ENCODE measurements around the gene CRELD2. TPM values are rescaled to one million over a fixed set of nuclear protein-coding genes. Genes with fewer than 3 reads are reported as not detected.

Gene CRELD2
- total and polyA plus RNA-seq, 2 of the 8 experiments (the other 6 are each of a cell fraction or from before 2014, with no cell fraction given): 24.5 to 36.6 TPM

DNA sequence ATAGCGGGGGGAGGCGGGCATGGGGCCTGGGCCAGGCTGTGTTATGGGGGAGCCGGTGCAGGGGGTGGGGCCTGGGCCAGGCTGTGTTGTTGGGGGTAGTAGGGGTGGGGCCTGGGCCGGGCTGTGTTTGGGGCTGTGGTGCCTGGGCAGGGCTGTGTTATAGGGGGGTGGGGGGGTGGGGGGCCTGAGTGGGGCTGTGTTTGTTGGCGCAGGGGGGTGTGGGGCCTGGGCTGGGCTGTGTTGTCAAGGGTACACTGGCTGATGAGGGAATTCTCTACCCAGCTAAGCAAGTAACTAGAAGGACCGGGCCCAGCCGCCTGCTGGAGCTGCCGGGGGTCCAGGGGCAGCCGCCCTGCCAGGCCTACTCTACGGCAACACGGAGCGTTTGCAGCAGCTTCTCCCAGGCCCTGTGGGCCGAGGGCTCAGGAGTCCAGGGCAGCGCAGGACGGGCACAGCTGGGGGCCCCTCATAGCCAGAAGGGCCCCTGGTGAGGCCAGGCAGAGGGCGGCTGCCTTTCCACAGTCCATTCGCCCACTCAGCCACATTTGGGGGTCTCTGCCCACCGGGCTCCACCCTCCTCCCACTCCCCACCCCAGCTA, 32.1 kb downstream of the CRELD2 start:
- no peak overlapping the region for H3K27ac ChIP-seq (ENCODE audit: low read depth, low read length)
- H3K4ac ChIP-seq (replicated peaks; ENCODE audit: insufficient read length, low read depth, low read length): no peak overlapping the region
- POLR2A ChIA-PET (ENCODE audit: partially characterized antibody): interaction anchor here (0.9 to 2.3 kb wide), 4 partner anchors 8 to 288 kb away, joined by 3 to 9 read pairs (median 6); partner anchors contain the start of gene PIM3
- no peak for DNase-seq (ENCODE audit: low read depth in 1 of 2, low spot score in 2 of 2)
- H2AK5ac ChIP-seq (ENCODE audit: low read depth, low read length): 0 out of 2 replicates have a peak overlapping the region, but pooled peaks have one; percentile 39
- no peaks in the 10 kb centered on the region for H3K79me2 ChIP-seq (ENCODE audit: control insufficient read depth in 1 of 2, insufficient read depth in 2 of 2, low read length in 2 of 2)
- H2BK15ac ChIP-seq (ENCODE audit: low read length): no peak overlapping the region
- no peak overlapping the region for H4K8ac ChIP-seq (ENCODE audit: extremely low read depth, insufficient read depth, low read length)
- H3K9ac ChIP-seq (replicated peaks in 1 of 4; ENCODE audit: extremely low read depth in 1 of 4, low read depth in 3 of 4, low read length in 3 of 4): no peak overlapping the region
- H3K9me3 ChIP-seq (ENCODE audit: insufficient read depth in 2 of 2, low read depth in 1 of 2, low read length in 1 of 2): no peaks in the 10 kb centered on the region
- H3K36me3 ChIP-seq (ENCODE audit: control insufficient read depth in 2 of 4, insufficient read depth in 4 of 4, low read length in 3 of 4): no peaks in the 10 kb centered on the region
- H3K4me3 ChIP-seq (ENCODE audit: extremely low read depth in 1 of 4, insufficient read depth in 2 of 4, low read depth in 3 of 4, low read length in 4 of 4): no peak overlapping the region
- H2BK5ac ChIP-seq (ENCODE audit: low read depth, low read length): no peak overlapping the region; the same call in 1 of the 2 replicates
- CTCF ChIA-PET (ENCODE audit: partially characterized antibody): interaction anchor here (1.5 to 2.4 kb wide), 3 partner anchors 17 to 80 kb away, joined by 4 to 8 read pairs (median 5); no protein-coding TSS in a partner anchor
- WGBS, 2 experiments (ENCODE audit: extremely low coverage in 1 of 2, insufficient coverage in 1 of 2, insufficient read length in 1 of 2, insufficient replicate concordance in 2 of 2, low coverage in 1 of 2, low lambda C conversion rate in 2 of 2, missing lambda C conversion rate in 1 of 2): 91% methylated on average over 13 of the region's 18 CpGs; no CpG with 5 or more reads in 1 of the 2 experiments
- no peak overlapping the region for H2BK20ac ChIP-seq (ENCODE audit: low read length)
- no peak overlapping the region for H3K23ac ChIP-seq (ENCODE audit: insufficient read length)
- H3K27me3 ChIP-seq (replicated peaks in 1 of 4; ENCODE audit: control insufficient read depth in 3 of 4, extremely low read depth in 1 of 4, insufficient read depth in 3 of 4, low read length in 3 of 4): no peaks in the 10 kb centered on the region
- H2BK120ac ChIP-seq (replicated peaks; ENCODE audit: low read depth, low read length): no peak overlapping the region
- H3K4me2 ChIP-seq (ENCODE audit: insufficient read depth in 1 of 2, low read depth in 2 of 2, low read length in 2 of 2): no peak overlapping the region
- no peak overlapping the region for H4K91ac ChIP-seq (replicated peaks; ENCODE audit: insufficient read length, low read length)
- no peak overlapping the region for H4K5ac ChIP-seq (ENCODE audit: insufficient read length, low read depth, low read length)
- no peak for FAIRE-seq
- H2BK12ac ChIP-seq (ENCODE audit: low read depth, low read length): no peak overlapping the region
- no peak overlapping the region for H3K56ac ChIP-seq (replicated peaks; ENCODE audit: insufficient read length, low read depth, low read length)
- H3K4me1 ChIP-seq (replicated peaks in 1 of 4; ENCODE audit: control insufficient read depth in 3 of 4, insufficient read depth in 4 of 4, low read length in 3 of 4): peaks cover 0 to 32% (median 17%) of the 10 kb centered on the region in 4 experiments; a peak in 5 of 7 replicates
- peaks cover 0 to 2% of the 10 kb centered on the region in 2 experiments for H4K20me1 ChIP-seq (replicated peaks in 1 of 2; ENCODE audit: control insufficient read depth in 1 of 2, insufficient read depth in 2 of 2, low read length in 2 of 2)
- H3K79me1 ChIP-seq (ENCODE audit: low read depth, low read length): no peaks in the 10 kb centered on the region
- H3K18ac ChIP-seq (ENCODE audit: extremely low read depth, low read length): no peak overlapping the region; the same call in 1 of the 2 replicates
- no peaks in the 10 kb centered on the region for H3K23me2 ChIP-seq (ENCODE audit: low read depth, low read length)
- no peak overlapping the region for H2AFZ ChIP-seq (ENCODE audit: low read length)
- H3K14ac ChIP-seq (ENCODE audit: insufficient read length): no peak overlapping the region
- TF ChIP-seq, protein P1, sequence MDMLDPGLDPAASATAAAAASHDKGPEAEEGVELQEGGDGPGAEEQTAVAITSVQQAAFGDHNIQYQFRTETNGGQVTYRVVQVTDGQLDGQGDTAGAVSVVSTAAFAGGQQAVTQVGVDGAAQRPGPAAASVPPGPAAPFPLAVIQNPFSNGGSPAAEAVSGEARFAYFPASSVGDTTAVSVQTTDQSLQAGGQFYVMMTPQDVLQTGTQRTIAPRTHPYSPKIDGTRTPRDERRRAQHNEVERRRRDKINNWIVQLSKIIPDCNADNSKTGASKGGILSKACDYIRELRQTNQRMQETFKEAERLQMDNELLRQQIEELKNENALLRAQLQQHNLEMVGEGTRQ (IDR thresholded peaks at IDR 0.05; ENCODE audit: low read length): no peak
- TF ChIP-seq RNF2 (IDR thresholded peaks at IDR 0.05; ENCODE audit: borderline replicate concordance, low read depth, low read length, missing control alignments, poor library complexity, severe bottlenecking) (no peak), MAFK (IDR thresholded peaks at IDR 0.05; ENCODE audit: low read depth, low read length) (no peak), YY1 (IDR thresholded peaks at IDR 0.05; ENCODE audit: low read depth, low read length) (no peak), TAF7 (optimal IDR thresholded peaks at IDR 0.05; ENCODE audit: borderline replicate concordance, low read depth, low read length) (no peak), RAD21 (IDR thresholded peaks at IDR 0.05 in 1 of 2, conservative IDR thresholded peaks at IDR 0.05 in 1 of 2; ENCODE audit: low read depth in 2 of 2, low read length in 2 of 2) (no peak), SP4 (IDR thresholded peaks at IDR 0.05; ENCODE audit: low read length) (no peak), CHD2 (IDR thresholded peaks at IDR 0.05; ENCODE audit: low read length) (no peak), POLR2A (IDR thresholded peaks at IDR 0.05; ENCODE audit: control extremely low read depth in 1 of 2, low read depth in 2 of 2, low read length in 2 of 2) (no peak), SIRT6 (IDR thresholded peaks at IDR 0.05; ENCODE audit: low read length) (no peak), SP1 (IDR thresholded peaks at IDR 0.05; ENCODE audit: low read depth, low read length) (no peak), SIX5 (IDR thresholded peaks at IDR 0.05; ENCODE audit: low read depth, low read length) (no peak), GTF2F1 (IDR thresholded peaks at IDR 0.05; ENCODE audit: borderline replicate concordance, low read depth, low read length) (no peak)
